Bronchial epithelial cell (primary cell): ENCODE measurements around the gene NRBP1. TPM values are rescaled to one million over a fixed set of nuclear protein-coding genes. Genes with fewer than 3 reads are reported as not detected.

ENCODE experiments used
- DNase-seq: peaks from one replicate; pipeline ENCODE4 v3.0.0-alpha.2; 2010; ENCODE audit warnings: low read depth
- FAIRE-seq: peaks from 2 replicates; lab custom pipeline; 2011; peaks lifted over from hg19 to GRCh38; lab: Jason Lieb, UNC
- H3K27me3 ChIP-seq: 2 replicates; pipeline ENCODE4 v1.5.1; 2011; ENCODE audit warnings: low read length; ENCODE audit not compliant: control insufficient read depth, insufficient read depth
- H3K36me3 ChIP-seq: 2 replicates; pipeline ENCODE4 v1.5.1; 2011; ENCODE audit warnings: low read length; ENCODE audit not compliant: control insufficient read depth, insufficient read depth
- H3K4me3 ChIP-seq: 2 replicates; pipeline ENCODE4 v1.5.1; 2011; ENCODE audit warnings: mild to moderate bottlenecking, low read depth, low read length, control low read depth
- CTCF ChIP-seq: IDR thresholded peaks from 2 replicates; pipeline ENCODE4 v1.5.1; 2011; ENCODE audit warnings: mild to moderate bottlenecking, moderate library complexity, low read length, control low read depth, inconsistent platforms; ENCODE audit not compliant: insufficient read depth, severe bottlenecking
- total RNA-seq: library from RNA; depleted of rRNA; stranded (reverse); fragments of >200 nt; gene quantifications from 2 replicates; pipeline ENCODE4 v1.2.1, GENCODE V29; 2014

NRBP1 gene
- total RNA-seq, 1 donor from 2014 or later: 93.7 TPM

DNA sequence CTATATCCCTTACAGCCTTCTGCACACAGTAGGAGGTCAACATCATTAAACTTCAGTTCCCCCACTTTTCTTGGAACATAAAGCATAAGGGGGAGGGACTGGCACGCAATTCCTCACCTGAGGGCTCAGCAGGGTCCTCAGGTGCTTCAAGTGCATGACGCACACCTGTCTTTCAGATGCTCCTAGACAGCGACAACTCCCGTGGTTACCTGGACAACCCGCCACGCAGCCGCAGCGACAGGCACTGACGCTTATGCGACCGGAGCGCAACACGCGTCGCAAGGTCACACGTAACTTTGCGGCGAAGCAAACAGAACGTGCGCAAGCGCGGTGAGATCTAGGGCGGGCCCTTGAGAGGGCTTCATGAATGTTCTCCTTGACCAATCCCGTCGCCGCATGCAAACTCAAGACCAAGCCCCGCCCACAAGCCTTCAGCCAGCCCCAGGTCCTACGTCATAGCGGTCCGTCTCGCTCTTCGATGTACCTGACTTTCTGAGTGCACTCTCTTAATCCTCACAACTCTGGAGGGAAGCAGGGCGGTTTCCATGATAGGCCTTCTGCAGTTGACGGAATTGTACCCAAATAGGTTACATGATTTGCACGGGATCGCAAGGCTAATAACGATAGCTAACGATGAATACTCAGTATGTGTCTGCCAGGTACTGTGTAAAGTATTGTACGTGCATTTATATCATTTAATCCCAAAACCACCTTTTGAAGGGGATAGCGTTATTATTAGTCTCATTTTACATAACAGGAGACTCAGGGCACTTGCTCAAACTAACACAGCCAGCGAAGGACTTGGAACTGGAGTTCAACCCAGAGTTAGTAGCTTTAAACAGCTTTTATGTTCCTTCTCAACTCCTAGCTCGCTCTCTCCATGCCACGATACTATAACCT is 61.3 kb downstream of the NRBP1 start, which contains the start of gene IFT172:
TSS of gene IFT172 (minus strand) at position 246 of the 900 bp plus-strand sequence. CDS start at position 156, 90 bp downstream.
- H3K27me3 ChIP-seq: no peaks in the 10 kb centered on the region
- no peak for TF ChIP-seq CTCF
- no peaks in the 10 kb centered on the region for H3K36me3 ChIP-seq
- peak; percentile 99 for DNase-seq
- peak within 1 kb of the TSS; percentile 42 for H3K4me3 ChIP-seq
- peak; percentile 98 for FAIRE-seq

Other genes with a start within 250 kb of the NRBP1 start
- gene ATRAID, start 216.6 kb upstream of the NRBP1 start, total RNA-seq: 184 and 257 TPM in 2 replicates
- 6.3 and 21.1 TPM in 2 replicates for gene SLC5A6, start 216.4 kb upstream of the NRBP1 start, total RNA-seq
- 21.6 and 24.3 TPM in 2 replicates for gene CAD, start 211.3 kb upstream of the NRBP1 start, total RNA-seq
- gene SLC30A3, start 165.6 kb upstream of the NRBP1 start, total RNA-seq: not detected in 2 replicates
- gene DNAJC5G, start 153.2 kb upstream of the NRBP1 start, total RNA-seq: not detected in 2 replicates
- gene TRIM54, start 146.2 kb upstream of the NRBP1 start, total RNA-seq: not detected in 2 replicates
- gene UCN, start 120.2 kb upstream of the NRBP1 start, total RNA-seq: 0.51 and 1.8 TPM in 2 replicates
- gene MPV17, start 105.5 kb upstream of the NRBP1 start, total RNA-seq: 43.3 and 55.3 TPM in 2 replicates
- gene GTF3C2, start 71.9 kb upstream of the NRBP1 start, total RNA-seq: 19.2 and 20.9 TPM in 2 replicates
- gene EIF2B4, start 58.3 kb upstream of the NRBP1 start, total RNA-seq: 29.7 and 32.4 TPM in 2 replicates
- 99.3 and 102 TPM in 2 replicates for gene SNX17, start 58.0 kb upstream of the NRBP1 start, total RNA-seq
- 7.1 and 9.5 TPM in 2 replicates for gene ZNF513, start 47.9 kb upstream of the NRBP1 start, total RNA-seq
- 94.2 and 143 TPM in 2 replicates for gene PPM1G, start 19.0 kb upstream of the NRBP1 start, total RNA-seq
- 28.4 and 29.1 TPM in 2 replicates for gene KRTCAP3, start 13.8 kb downstream of the NRBP1 start, total RNA-seq
- 5.0 and 5.5 TPM in 2 replicates for gene IFT172, start 61.1 kb downstream of the NRBP1 start, total RNA-seq
- 7.6 and 8.1 TPM in 2 replicates for gene FNDC4, start 66.6 kb downstream of the NRBP1 start, total RNA-seq
- gene GCKR, start 68.2 kb downstream of the NRBP1 start, total RNA-seq: not detected in 2 replicates
- 6.4 and 7.4 TPM in 2 replicates for gene ZNF512, start 154.4 kb downstream of the NRBP1 start, total RNA-seq
- 0.79 and 0.90 TPM in 2 replicates for gene CCDC121, start 200.4 kb downstream of the NRBP1 start, total RNA-seq
- 31.7 and 47.9 TPM in 2 replicates for gene GPN1, start 200.4 kb downstream of the NRBP1 start, total RNA-seq
- gene SUPT7L, start 235.0 kb downstream of the NRBP1 start, total RNA-seq: 10.5 and 14.7 TPM in 2 replicates
- 20.5 and 27.4 TPM in 2 replicates for gene SLC4A1AP, start 235.3 kb downstream of the NRBP1 start, total RNA-seq